ENCODE results near the gene IL17B. TPM values are rescaled to one million over a fixed set of nuclear protein-coding genes. Genes with fewer than 3 reads are reported as not detected.

The IL17B gene
- total and polyA plus RNA-seq, 9 of the 15 experiments (the other 6 are each of a cell fraction or from before 2014, with no cell fraction given) = 0.28 to 2.6 (median 0.53) TPM; not detected in 2

GRCh38 chr5:149345147-149345891, 33.8 kb downstream of the IL17B start, which contains the start of gene GRPEL2 (continued):
- TF ChIP-seq ZNF518B (CRISPR knock-in tag; IDR thresholded peaks at IDR 0.05) (no peak), HES1 (IDR thresholded peaks at IDR 0.05; ENCODE audit: low read depth) (no peak), IRF2 (CRISPR knock-in tag; IDR thresholded peaks at IDR 0.05) (no peak), PRMT5 (CRISPR knock-in tag; IDR thresholded peaks at IDR 0.05) (peak; percentile 53; the same call in 1 of the 2 replicates), ATF1 (CRISPR knock-in tag; IDR thresholded peaks at IDR 0.05) (no peak), ATF1 (tag; IDR thresholded peaks at IDR 0.05) (peak; percentile 70), USF1 (CRISPR knock-in tag; IDR thresholded peaks at IDR 0.05) (no peak), ZFP30 (CRISPR knock-in tag; IDR thresholded peaks at IDR 0.05; ENCODE audit: borderline replicate concordance) (no peak), SP2 (IDR thresholded peaks at IDR 0.05; ENCODE audit: extremely low read depth, low read depth, low read length, poor library complexity, severe bottlenecking) (no peak), ZNF24 (IDR thresholded peaks at IDR 0.05) (no peak; the same call in 1 of the 2 replicates), DDX20 (tag; IDR thresholded peaks at IDR 0.05; ENCODE audit: low read depth) (no peak), ZNF79 (CRISPR knock-in tag; IDR thresholded peaks at IDR 0.05; ENCODE audit: low read depth) (no peak), RFX5 (IDR thresholded peaks at IDR 0.05; ENCODE audit: low read depth, low read length) (no peak), TBL1XR1 (IDR thresholded peaks at IDR 0.05; ENCODE audit: low read length in 2 of 2) (peak in 1 of 2 experiments; percentile 30; a peak in 2 of 4 replicates), RB1 (IDR thresholded peaks at IDR 0.05; ENCODE audit: low read depth) (peak; percentile 59), TCF7L2 (IDR thresholded peaks at IDR 0.05; ENCODE audit: low read depth, low read length) (0 out of 2 replicates have a peak, but pooled peaks have one; percentile 6), NR3C1 (CRISPR knock-in tag; IDR thresholded peaks at IDR 0.05) (no peak), POLR2A (conservative IDR thresholded peaks at IDR 0.05) (peak; percentile 96), SMARCC2 (IDR thresholded peaks at IDR 0.05; ENCODE audit: low read depth) (0 out of 2 replicates have a peak, but pooled peaks have one; percentile 19), U2AF1 (optimal IDR thresholded peaks at IDR 0.05; ENCODE audit: low read depth, low read length) (no peak), MEIS2 (IDR thresholded peaks at IDR 0.05; ENCODE audit: partially characterized antibody) (peak; percentile 60), ZFP91 (CRISPR knock-in tag; IDR thresholded peaks at IDR 0.05) (0 out of 2 replicates have a peak, but pooled peaks have one; percentile 62), ZNF431 (CRISPR knock-in tag; IDR thresholded peaks at IDR 0.05) (no peak)

All from K562 (cell line).